Cardiac muscle cell (in vitro differentiated cells and primary cell): ENCODE data around the gene STK10. TPM values are rescaled to one million over a fixed set of nuclear protein-coding genes. Genes with fewer than 3 reads are reported as not detected.

Experiments
- DNase-seq, 2 donors: peaks; one replicate each; pipeline versions ENCODE4 v3.0.0 to v3.0.0-alpha.2; 2010 to 2017; ENCODE audit warnings: low read depth in 1 of 2, low spot score in 1 of 2
- H3K27ac ChIP-seq: fragments of 200-600 bp; sonication (generic); 2 replicates; pipeline ENCODE4 v1.5.1; 2016
- H3K27me3 ChIP-seq: fragments of 200-600 bp; sonication (generic); 2 replicates; pipeline ENCODE4 v1.6.0; 2016; ENCODE audit warnings: control low read depth
- H3K36me3 ChIP-seq: fragments of 200-600 bp; sonication (generic); 2 replicates; pipeline ENCODE4 v1.5.1; 2016; ENCODE audit warnings: control low read depth
- H3K4me1 ChIP-seq: fragments of 200-600 bp; sonication (generic); 2 replicates; pipeline ENCODE4 v1.8.1; 2017; ENCODE audit warnings: low read depth, mild to moderate bottlenecking, mixed run types
- H3K4me3 ChIP-seq: fragments of 200-600 bp; sonication (generic); 2 replicates; pipeline ENCODE4 v1.5.1; 2016; ENCODE audit warnings: mild to moderate bottlenecking
- H3K9me3 ChIP-seq: fragments of 200-600 bp; sonication (generic); 2 replicates; pipeline ENCODE4 v1.5.1; 2017; ENCODE audit warnings: low read depth, mild to moderate bottlenecking, control low read depth
- CTCF ChIP-seq: IDR thresholded peaks from 2 replicates; pipeline ENCODE4 v1.5.1; 2012; ENCODE audit warnings: low read depth, mild to moderate bottlenecking, low read length
- polyA plus RNA-seq: library from polyadenylated mRNA; unstranded; fragments of >200 nt; fragmentation: Nextera tagmentation; extraction: Ambion mirVana; gene quantifications from 2 replicates; pipeline ENCODE4 v1.2.1, GENCODE V29; 2016
- total RNA-seq: library from RNA; depleted of rRNA; stranded (reverse); fragments of >200 nt; gene quantifications from 2 replicates; pipeline ENCODE4 v1.2.3, GENCODE V29; 2016

STK10 gene
- total and polyA plus RNA-seq, 2 experiments from 2014 or later, result 10.8 to 16.4 TPM

GRCh38 chr5:172048539-172049101, 139.4 kb downstream of the STK10 start:
- Histone ChIP-seq H3K36me3 (no peaks in the 10 kb centered on the region), H3K27me3 (no peaks in the 10 kb centered on the region), H3K9me3 (no peaks in the 10 kb centered on the region), H3K27ac (no peak overlapping the region), H3K4me3 (no peak overlapping the region), H3K4me1 (no peaks in the 10 kb centered on the region)
- DNase-seq, result peak in 1 of 2 donors; percentile 41
- no peak for TF ChIP-seq CTCF

- Histone ChIP-seq H3K4me1 (no peaks in the 10 kb centered on the region), H3K4me3 (no peak overlapping the region), H3K27me3 (no peaks in the 10 kb centered on the region), H3K27ac (no peak overlapping the region), H3K36me3 (no peaks in the 10 kb centered on the region), H3K9me3 (no peaks in the 10 kb centered on the region)
- no peak for TF ChIP-seq CTCF
- DNase-seq, result no peak
These were observed 139.9 kb downstream of the STK10 start for GRCh38 chr5:172048170-172048422.

GRCh38 chr5:172046593-172046992, 141.4 kb downstream of the STK10 start:
- H3K27me3 ChIP-seq, result no peaks in the 10 kb centered on the region
- H3K9me3 ChIP-seq, result no peaks in the 10 kb centered on the region
- no peak overlapping the region for H3K27ac ChIP-seq
- no peaks in the 10 kb centered on the region for H3K36me3 ChIP-seq
- no peak for DNase-seq
- H3K4me1 ChIP-seq, result no peaks in the 10 kb centered on the region
- TF ChIP-seq CTCF, result no peak
- H3K4me3 ChIP-seq, result no peak overlapping the region

- no peaks in the 10 kb centered on the region for H3K36me3 ChIP-seq
- H3K27ac ChIP-seq, result no peak overlapping the region
- H3K4me3 ChIP-seq, result no peak overlapping the region
- no peaks in the 10 kb centered on the region for H3K4me1 ChIP-seq
- H3K27me3 ChIP-seq, result no peaks in the 10 kb centered on the region
- H3K9me3 ChIP-seq, result no peaks in the 10 kb centered on the region
- no peak for DNase-seq
- no peak for TF ChIP-seq CTCF
These were observed 142.8 kb downstream of the STK10 start for GRCh38 chr5:172045315-172045632.

- H3K4me3 ChIP-seq, result no peak overlapping the region
- H3K36me3 ChIP-seq, result no peaks in the 10 kb centered on the region
- DNase-seq, result no peak
- no peaks in the 10 kb centered on the region for H3K27me3 ChIP-seq
- no peaks in the 10 kb centered on the region for H3K4me1 ChIP-seq
- H3K9me3 ChIP-seq, result no peaks in the 10 kb centered on the region
- TF ChIP-seq CTCF, result no peak
- no peak overlapping the region for H3K27ac ChIP-seq
These were observed 143.3 kb downstream of the STK10 start for GRCh38 chr5:172044631-172045314.

GRCh38 chr5:172043865-172044264, 144.2 kb downstream of the STK10 start:
- TF ChIP-seq CTCF, result no peak
- no peaks in the 10 kb centered on the region for H3K27me3 ChIP-seq
- no peaks in the 10 kb centered on the region for H3K4me1 ChIP-seq
- H3K9me3 ChIP-seq, result no peaks in the 10 kb centered on the region
- H3K27ac ChIP-seq, result no peak overlapping the region
- no peak for DNase-seq
- H3K36me3 ChIP-seq, result no peaks in the 10 kb centered on the region
- no peak overlapping the region for H3K4me3 ChIP-seq
